Measurements from ENCODE around the gene RMRP. TPM values are rescaled to one million over a fixed set of nuclear protein-coding genes. Genes with fewer than 3 reads are reported as not detected.

RMRP gene
- total and polyA plus RNA-seq, 10 of the 15 experiments (the other 5 are each of a cell fraction or from before 2014, with no cell fraction given), result 12.0 to 42,450 (median 6,418) TPM; not detected in 4

DNA sequence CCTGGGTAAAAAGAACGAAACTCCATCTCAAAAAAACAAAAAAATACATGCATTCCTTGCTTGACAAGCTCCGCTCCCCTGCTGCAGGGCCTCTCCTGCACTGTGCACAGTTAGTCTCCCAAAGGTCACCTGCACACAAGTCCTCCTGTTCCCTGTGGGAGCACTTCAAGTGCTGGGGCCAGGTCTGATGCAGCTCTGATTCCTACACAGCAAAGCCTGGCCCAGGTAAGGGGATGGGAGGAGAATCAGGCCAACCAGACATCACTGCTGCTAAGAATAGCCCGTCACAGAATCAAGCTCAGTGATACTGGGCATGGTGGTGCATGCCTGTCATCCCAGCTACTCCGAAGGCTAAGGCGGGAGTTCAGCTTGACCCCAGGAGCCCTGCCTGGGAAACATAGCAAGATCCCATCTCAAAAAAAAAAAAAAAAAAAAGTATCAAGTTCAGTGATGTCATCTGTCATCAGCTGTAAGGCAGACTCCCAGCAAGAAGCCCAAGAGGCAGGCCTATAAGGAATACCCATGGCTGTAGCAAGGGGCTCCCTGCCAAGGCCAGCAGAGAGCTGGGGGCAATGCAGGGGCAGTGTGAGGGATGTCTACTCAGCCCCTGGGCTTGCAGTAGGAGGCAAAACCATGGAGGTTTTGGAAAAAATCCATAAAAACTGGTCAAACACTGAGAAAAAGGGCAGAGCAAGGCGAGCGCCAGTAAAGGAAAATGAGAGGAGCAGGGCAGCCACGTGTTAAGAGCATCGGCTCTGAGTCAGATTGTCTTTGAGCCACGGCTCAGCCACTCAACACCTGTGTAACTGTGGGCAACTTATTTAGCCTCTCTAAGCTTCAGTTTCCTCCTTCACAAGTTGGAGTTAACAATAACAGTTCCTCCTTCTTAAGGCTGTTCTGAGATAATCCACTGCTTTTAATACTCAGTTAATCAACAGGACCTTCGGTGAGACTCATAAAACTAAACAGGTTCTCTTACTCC is 28.7 kb upstream of the RMRP start:
- in situ Hi-C loops (cut with MboI), result no loop called here
- BruUV-seq (replicated peaks), result no TSS peak

More for the DNA sequence above, 28.7 kb upstream of the RMRP start:
- FAIRE-seq, result no peak
- TF ChIP-seq, protein P1, sequence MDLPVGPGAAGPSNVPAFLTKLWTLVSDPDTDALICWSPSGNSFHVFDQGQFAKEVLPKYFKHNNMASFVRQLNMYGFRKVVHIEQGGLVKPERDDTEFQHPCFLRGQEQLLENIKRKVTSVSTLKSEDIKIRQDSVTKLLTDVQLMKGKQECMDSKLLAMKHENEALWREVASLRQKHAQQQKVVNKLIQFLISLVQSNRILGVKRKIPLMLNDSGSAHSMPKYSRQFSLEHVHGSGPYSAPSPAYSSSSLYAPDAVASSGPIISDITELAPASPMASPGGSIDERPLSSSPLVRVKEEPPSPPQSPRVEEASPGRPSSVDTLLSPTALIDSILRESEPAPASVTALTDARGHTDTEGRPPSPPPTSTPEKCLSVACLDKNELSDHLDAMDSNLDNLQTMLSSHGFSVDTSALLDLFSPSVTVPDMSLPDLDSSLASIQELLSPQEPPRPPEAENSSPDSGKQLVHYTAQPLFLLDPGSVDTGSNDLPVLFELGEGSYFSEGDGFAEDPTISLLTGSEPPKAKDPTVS (IDR thresholded peaks at IDR 0.05; ENCODE audit: low read depth, low read length), result no peak
- no peak for TF ChIP-seq ASH2L (IDR thresholded peaks at IDR 0.05; ENCODE audit: borderline replicate concordance, low read depth)
- no peak for TF ChIP-seq KAT2A (conservative IDR thresholded peaks at IDR 0.05; ENCODE audit: control insufficient read depth, low read depth, low read length)
- TF ChIP-seq, protein P2, sequence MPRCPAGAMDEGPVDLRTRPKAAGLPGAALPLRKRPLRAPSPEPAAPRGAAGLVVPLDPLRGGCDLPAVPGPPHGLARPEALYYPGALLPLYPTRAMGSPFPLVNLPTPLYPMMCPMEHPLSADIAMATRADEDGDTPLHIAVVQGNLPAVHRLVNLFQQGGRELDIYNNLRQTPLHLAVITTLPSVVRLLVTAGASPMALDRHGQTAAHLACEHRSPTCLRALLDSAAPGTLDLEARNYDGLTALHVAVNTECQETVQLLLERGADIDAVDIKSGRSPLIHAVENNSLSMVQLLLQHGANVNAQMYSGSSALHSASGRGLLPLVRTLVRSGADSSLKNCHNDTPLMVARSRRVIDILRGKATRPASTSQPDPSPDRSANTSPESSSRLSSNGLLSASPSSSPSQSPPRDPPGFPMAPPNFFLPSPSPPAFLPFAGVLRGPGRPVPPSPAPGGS (IDR thresholded peaks at IDR 0.05; ENCODE audit: borderline replicate concordance, insufficient read depth, low read depth, low read length, poor library complexity, severe bottlenecking), result no peak
- no peak for TF ChIP-seq NFXL1 (IDR thresholded peaks at IDR 0.05; ENCODE audit: borderline replicate concordance)
- TF ChIP-seq FOXK2 (IDR thresholded peaks at IDR 0.05), result no peak
- TF ChIP-seq NBN (IDR thresholded peaks at IDR 0.05), result no peak
- no peak for TF ChIP-seq PML (IDR thresholded peaks at IDR 0.05; ENCODE audit: low read length)
- no peak for TF ChIP-seq BMI1 (IDR thresholded peaks at IDR 0.05; ENCODE audit: borderline replicate concordance)
- TF ChIP-seq, protein P3, sequence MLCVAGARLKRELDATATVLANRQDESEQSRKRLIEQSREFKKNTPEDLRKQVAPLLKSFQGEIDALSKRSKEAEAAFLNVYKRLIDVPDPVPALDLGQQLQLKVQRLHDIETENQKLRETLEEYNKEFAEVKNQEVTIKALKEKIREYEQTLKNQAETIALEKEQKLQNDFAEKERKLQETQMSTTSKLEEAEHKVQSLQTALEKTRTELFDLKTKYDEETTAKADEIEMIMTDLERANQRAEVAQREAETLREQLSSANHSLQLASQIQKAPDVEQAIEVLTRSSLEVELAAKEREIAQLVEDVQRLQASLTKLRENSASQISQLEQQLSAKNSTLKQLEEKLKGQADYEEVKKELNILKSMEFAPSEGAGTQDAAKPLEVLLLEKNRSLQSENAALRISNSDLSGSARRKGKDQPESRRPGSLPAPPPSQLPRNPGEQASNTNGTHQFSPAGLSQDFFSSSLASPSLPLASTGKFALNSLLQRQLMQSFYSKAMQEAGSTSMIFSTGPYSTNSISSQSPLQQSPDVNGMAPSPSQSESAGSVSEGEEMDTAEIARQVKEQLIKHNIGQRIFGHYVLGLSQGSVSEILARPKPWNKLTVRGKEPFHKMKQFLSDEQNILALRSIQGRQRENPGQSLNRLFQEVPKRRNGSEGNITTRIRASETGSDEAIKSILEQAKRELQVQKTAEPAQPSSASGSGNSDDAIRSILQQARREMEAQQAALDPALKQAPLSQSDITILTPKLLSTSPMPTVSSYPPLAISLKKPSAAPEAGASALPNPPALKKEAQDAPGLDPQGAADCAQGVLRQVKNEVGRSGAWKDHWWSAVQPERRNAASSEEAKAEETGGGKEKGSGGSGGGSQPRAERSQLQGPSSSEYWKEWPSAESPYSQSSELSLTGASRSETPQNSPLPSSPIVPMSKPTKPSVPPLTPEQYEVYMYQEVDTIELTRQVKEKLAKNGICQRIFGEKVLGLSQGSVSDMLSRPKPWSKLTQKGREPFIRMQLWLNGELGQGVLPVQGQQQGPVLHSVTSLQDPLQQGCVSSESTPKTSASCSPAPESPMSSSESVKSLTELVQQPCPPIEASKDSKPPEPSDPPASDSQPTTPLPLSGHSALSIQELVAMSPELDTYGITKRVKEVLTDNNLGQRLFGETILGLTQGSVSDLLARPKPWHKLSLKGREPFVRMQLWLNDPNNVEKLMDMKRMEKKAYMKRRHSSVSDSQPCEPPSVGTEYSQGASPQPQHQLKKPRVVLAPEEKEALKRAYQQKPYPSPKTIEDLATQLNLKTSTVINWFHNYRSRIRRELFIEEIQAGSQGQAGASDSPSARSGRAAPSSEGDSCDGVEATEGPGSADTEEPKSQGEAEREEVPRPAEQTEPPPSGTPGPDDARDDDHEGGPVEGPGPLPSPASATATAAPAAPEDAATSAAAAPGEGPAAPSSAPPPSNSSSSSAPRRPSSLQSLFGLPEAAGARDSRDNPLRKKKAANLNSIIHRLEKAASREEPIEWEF (IDR thresholded peaks at IDR 0.05; ENCODE audit: insufficient replicate concordance, low read depth, low read length), result no peak
- no peak for TF ChIP-seq MTA2 (IDR thresholded peaks at IDR 0.05; ENCODE audit: low read depth)
- Histone ChIP-seq H3K9me3 (replicated peaks; ENCODE audit: control insufficient read depth, insufficient read depth, low read length) (no peaks in the 10 kb centered on the region), H3K9ac (ENCODE audit: control insufficient read depth, insufficient read depth, low read length) (no peak overlapping the region), H3K79me2 (ENCODE audit: control insufficient read depth, insufficient read depth, low read length) (no peaks in the 10 kb centered on the region; the same call in 1 of the 2 replicates), H3K27me3 (replicated peaks in 1 of 2; ENCODE audit: control insufficient read depth in 2 of 2, insufficient read depth in 2 of 2, low read length in 1 of 2) (no peaks in the 10 kb centered on the region; a peak in 1 of 4 replicates), H2AFZ (ENCODE audit: control insufficient read depth, low read depth, low read length) (no peak overlapping the region), H3K4me2 (ENCODE audit: control insufficient read depth, insufficient read depth) (no peak overlapping the region), H3K36me3 (ENCODE audit: control insufficient read depth in 2 of 2, insufficient read depth in 2 of 2, low read length in 1 of 2) (no peaks in the 10 kb centered on the region), H3K4me1 (ENCODE audit: control insufficient read depth, insufficient read depth, low read length) (peaks cover 3% of the 10 kb centered on the region; the same call in 1 of the 2 replicates), H3K27ac (ENCODE audit: control insufficient read depth, insufficient read depth) (no peak overlapping the region), H3K4me3 (no peak overlapping the region), H4K20me1 (ENCODE audit: control insufficient read depth, insufficient read depth) (no peaks in the 10 kb centered on the region)
- POLR2A ChIA-PET, result interaction anchor here (0.6 to 1.1 kb wide), 3 partner anchors 10 to 80 kb away, joined by 3 to 7 read pairs (median 4); partner anchors contain the start of gene RMRP
- RAD21 ChIA-PET (ENCODE audit: unreplicated experiment), result interaction anchor here (0.6 to 1.2 kb wide), 3 partner anchors 10 to 336 kb away, joined by 3 read pairs; no protein-coding TSS in a partner anchor
- ATAC-seq, result no peak
- WGBS (ENCODE audit: insufficient coverage, insufficient replicate concordance, low lambda C conversion rate, missing lambda C conversion rate), result 58% methylated on average over 11 of the region's 11 CpGs
- SMC1A ChIA-PET (ENCODE audit: uncharacterized antibody, unreplicated experiment), result interaction anchor here (0.6 to 1.1 kb wide), 3 partner anchors 25 to 1390 kb away, joined by 3 to 4 read pairs (median 3); no protein-coding TSS in a partner anchor
- DNase-seq (ENCODE audit: low read depth, low spot score), result no peak
- CTCF ChIA-PET, result interaction anchor here (2.1 to 15.2 kb wide), 3 partner anchors 9 to 25 kb away, joined by 19 to 227 read pairs (median 39); partner anchors contain the start of genes ARHGEF39, CCDC107 and RMRP
- intact Hi-C loops (cut with micrococcal nuclease; ENCODE audit: unreplicated experiment), result no loop called here
